ENCODE data around the gene GPAT3.
"Not testable (repeated sequence)": the region's sequence is repeated elsewhere in the genome, so short reads cannot be mapped to it uniquely, and the experiment has no call there.

GPAT3 gene

GRCh38 chr4:83605744-83606172 lies 69.8 kb downstream of the GPAT3 start:
- DNase-seq = no peak

GRCh38 chr4:83606460-83606859 lies 70.6 kb downstream of the GPAT3 start:
- DNase-seq = no peak

DNA sequence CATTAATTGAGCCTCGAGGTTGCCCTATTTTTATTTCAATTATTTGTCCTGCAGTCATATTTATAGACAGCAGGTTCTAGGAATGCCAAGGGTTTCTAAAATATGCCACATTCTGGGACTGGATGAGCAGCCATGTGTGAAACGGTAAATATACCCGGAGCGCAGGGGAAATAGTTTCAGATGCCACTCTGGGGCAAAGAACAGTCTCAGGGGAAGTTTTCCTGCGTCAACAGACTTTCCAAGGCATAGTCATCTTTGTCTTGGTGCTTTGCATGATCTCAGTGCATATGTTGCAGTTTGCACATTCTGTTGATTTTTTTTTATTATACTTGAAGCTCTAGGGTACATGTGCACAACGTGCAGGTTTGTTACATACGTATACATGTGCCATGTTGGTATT lies 71.0 kb downstream of the GPAT3 start:
- DNase-seq = no peak

GRCh38 chr4:83609365-83609764 lies 73.5 kb downstream of the GPAT3 start:
- DNase-seq = no peak

DNA sequence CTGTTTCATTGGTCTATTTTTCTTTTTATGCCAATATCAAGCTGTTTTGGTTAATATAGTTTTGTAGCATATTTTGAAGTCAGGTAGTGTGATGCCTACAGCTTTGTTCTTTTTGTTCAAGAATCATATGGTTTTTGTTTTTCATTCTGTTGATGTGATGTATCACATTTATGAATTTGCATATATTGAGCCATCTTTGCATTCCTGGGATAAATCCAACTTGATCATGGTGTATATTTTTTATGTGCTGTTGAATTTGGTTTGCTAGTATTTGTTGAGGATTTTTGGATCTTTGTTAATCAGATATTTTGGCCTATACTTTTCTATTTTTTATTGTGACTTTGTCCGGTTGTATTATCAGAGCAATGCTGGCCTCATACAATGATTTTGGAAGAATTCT lies 74.8 kb downstream of the GPAT3 start:
- DNase-seq = no peak

DNA sequence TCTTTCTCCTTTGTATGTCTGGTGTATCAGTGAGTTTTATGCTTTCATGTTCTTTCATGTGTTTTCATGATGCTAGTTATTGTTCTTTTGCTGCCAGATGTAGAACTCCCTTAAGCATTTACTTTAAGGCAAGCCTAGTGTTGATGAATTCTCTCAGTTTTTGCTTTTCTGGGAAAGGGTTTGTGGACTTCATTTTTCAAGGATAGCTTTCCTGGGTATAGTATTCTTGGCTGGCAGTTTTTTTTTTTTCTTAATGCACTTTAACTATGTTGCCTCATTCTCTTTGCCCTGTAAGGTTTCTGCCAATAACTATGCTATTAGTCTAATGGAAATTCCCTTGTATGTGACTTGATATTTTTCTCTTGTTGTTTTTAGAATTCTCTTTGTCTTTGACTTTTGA lies 77.1 kb downstream of the GPAT3 start:
- no peak for DNase-seq

DNA sequence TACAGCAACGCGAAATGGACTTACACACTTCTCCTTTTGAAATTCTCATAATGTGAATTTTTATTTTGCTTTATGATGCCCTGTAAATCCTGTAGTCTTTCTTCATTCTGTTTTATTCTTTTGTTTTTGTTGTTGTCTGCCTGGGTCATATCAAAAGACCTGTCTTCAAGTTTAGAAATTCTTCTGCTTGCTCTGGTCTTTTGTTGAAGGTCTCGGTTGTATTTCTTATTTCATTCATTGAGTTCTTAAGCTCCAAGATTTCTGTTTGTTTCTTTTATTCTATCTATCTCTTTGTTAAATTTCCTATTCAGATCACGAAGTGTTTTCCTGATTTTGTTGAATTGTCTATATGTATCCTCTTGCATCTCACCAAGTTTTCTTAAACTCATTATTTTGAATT lies 78.1 kb downstream of the GPAT3 start:
- no peak for DNase-seq

GRCh38 chr4:83616252-83616651 lies 80.3 kb downstream of the GPAT3 start:
- no peak for DNase-seq

DNA sequence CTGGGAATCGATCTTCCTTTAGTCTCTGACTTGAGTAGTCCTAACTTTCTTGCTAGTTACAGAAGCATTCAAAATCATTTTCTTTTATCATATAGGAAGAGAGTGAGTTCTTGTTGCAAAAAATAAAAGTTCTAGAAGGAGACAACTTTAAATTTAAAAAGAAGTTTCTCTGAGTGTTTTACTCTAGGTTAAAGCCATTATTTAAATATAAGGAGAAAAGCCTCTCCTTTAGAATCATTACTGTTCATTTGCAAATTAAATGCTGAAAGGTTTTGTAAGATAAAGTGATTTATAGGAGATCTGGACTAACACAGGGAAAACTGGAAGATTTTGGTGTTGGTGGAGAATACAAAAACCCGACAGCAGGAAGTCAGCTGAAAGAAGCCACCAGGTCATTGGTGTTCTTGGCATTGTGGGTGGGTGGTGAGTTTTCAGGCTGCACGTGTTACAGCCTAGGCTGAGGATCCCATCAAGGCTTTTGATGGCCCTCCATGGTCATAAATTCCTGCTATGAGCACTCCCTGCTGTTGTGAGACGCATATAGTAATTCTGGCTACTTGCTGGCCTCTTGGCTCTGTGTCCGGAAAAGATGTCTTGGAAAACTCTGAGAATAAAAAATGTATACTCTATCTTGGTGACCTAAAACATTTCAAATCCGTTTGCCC lies 81.6 kb downstream of the GPAT3 start:
- DNase-seq = no peak

GRCh38 chr4:83618431-83618830 lies 82.5 kb downstream of the GPAT3 start:
- DNase-seq = no peak

DNA sequence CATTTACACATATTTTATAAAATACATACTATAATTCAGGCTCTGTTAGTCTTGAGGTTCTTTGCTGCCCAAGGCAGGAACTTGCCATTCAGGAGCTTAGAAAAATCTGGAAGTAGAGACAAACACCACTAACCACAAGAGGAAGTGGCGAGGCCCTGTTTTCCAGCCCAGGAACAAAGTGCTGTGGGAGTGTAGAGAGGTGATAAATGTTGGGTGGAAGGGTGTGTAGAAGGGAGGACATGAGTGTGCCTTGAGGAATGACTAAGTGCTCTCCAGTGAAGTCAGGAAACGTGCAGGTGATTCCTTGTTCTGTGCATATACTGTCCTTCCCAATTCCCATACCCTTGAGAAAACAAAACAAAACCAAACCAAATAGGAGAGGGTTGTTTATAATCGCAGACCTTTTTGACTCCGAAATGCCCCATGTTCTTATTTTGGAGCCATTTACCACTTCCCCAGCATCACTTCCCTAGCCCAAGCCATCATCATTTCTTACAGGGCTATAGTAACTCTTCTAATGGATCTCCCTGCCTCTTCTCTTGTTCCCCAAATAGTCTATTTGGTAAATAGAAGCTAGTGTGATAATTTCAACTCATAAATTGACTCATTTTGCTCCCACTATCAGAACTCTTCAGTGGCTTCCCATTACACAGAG lies 83.2 kb downstream of the GPAT3 start:
- no peak for DNase-seq

- not testable (repeated sequence) for DNase-seq
Observed at GRCh38 chr4:83622127-83622526, 86.2 kb downstream of the GPAT3 start.

GRCh38 chr4:83625821-83626220 lies 89.9 kb downstream of the GPAT3 start:
- peak; percentile 34 for DNase-seq

DNA sequence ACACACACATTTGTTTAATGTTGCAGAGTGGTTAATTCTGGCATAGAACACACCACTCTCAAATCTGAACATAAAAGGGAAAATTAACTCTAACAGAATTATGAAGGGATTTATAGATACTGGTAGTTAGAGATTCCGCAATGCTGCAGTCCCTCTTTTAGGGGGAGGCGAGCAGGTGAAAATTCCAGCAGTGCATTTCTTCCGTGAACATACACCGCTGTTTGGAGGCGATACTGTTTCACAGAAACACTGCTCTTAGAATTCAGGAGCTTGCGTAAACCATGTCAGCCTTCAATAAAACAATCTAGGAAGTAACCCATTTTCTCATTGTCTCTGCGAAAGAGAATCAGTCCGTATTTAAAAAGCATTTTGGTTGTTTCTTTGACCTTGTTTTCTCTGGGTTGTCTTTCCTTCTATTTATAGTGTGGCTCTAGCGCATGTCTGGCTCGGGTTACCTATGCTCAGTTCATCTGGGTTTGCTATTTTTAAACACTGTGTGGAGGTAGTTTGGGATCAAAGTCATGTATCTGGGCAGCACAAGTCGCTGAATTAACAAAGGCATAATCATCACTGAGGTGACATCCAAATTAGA lies 90.4 kb downstream of the GPAT3 start:
- no peak for DNase-seq

- peak; percentile 53 for DNase-seq
Observed at GRCh38 chr4:83629945-83630721, 94.2 kb downstream of the GPAT3 start.

GRCh38 chr4:83631066-83631465 lies 95.2 kb downstream of the GPAT3 start:
- no peak for DNase-seq

GRCh38 chr4:83636930-83637329 lies 101.0 kb downstream of the GPAT3 start:
- DNase-seq = no peak

- DNase-seq = peak; percentile 54
Observed at GRCh38 chr4:83639849-83640493, 104.1 kb downstream of the GPAT3 start.

DNA sequence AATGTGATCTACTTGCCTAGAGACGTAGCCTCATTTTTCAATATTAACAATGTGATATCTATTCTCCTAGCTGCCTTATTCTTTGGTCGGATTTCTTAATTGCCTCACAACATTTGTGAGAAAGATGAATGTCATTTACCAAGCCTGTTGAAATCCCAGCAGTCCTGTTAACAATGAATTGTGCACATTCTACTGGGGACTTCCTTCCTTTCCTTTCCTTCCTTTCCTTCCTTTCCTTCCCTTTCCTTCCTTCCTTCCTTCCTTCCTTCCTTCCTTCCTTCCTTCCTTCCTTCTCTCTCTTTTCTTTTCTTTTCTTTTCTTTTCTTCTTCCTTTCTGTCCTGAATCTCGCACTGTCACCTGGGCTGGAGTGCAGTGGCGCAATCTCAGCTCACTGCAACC lies 107.1 kb downstream of the GPAT3 start:
- no peak for DNase-seq

DNA sequence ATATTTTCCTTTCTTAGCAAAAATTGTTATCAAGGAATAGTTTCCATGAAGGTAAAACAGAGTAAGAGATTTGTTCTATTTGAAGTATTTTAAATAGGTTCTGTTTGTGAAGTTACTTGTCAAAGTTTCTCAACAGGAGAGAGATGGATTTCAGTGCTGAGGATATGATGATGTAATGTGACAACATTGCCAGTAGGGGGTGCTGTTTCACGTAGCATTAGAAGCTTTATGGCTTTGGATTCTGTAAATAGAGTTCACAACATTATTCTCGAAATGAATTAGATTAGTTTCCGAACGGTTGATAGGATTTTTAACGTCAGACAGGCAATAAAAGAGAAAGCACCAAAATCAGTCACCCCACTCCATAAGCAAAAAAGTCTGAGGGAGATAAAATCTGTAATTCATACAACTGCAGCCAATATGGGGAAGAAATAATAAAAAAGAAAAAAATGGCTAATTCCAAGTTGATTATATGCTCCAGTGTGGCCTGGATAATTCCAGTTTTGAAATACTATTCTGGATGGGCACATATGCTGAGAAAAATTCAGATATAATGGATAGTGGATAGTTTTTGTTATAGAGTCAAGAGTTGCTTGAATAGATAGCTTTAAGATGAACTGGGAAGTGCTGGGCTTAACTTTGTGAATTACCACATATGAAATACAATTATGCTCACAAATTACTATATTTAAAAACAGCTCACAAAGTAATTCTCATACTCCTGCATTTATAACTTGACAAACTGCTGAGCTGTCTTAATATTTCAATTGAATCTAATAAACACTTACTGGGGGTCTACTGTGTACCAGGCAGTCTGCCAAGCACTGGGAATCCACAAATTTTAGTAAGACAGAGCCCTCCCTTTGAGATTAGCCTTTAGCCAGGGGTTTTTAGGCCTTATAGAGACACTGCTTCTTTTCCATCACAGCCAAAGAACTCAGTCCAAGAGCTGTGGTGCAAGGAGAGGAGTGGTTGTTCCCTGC lies 109.1 kb downstream of the GPAT3 start:
- peak; percentile 42 for DNase-seq

DNA sequence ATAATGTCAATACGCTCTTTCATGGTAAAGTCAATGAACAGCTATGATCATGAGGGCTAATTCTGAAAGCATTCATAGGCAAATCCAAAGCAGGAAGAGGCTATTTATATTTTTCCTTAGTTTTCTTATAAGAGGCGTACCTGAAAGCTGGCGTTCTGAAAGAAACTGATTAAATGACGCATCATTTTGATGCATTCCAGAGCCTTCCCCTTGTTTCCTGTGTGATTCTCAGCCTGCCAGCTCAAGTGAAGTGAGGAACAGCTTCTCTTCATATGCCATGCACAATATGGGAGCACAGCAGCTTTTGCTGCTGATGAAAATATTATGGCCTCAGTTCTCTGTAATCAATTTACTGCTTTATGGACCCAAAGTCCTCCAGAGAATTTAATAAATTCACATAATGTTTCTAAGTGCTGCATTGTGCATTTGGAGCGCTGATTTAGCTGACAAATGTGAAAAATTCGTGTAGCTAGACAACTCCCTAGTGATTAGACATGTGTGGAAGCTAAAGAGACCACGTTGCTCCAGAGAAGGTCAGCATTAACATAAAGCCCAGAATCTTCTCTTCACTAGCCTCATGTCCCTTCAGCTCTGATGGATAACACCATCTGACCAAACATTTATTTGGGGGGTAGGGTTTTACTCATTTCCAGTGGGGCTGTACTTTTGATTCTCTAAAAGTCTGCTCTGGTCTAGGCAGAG lies 110.8 kb downstream of the GPAT3 start:
- no peak for DNase-seq

Data from femur (tissue), 1 donor.